CD4-positive, alpha-beta memory T cell (primary cell): Measurements from ENCODE around the gene KRT6B. TPM values are rescaled to one million over a fixed set of nuclear protein-coding genes. Genes with fewer than 3 reads are reported as not detected.

Experiments used
- polyA plus RNA-seq, 2 donors: library from polyadenylated mRNA; unstranded; fragments of 300-500 nt; fragmentation: Illumina TruSeq; gene quantifications; one replicate each; pipeline ENCODE4 v1.2.3, GENCODE V29; 2021
- total RNA-seq, 2 experiments: library from RNA; stranded (reverse); gene quantifications; one replicate each; pipeline ENCODE4 v1.2.3, GENCODE V29; 2021

The KRT6B gene
- total and polyA plus RNA-seq, 4 experiments from 2014 or later: not detected

Other genes starting within 250 kb of the KRT6B start
- gene KRT7, start 218.9 kb downstream of the KRT6B start, total RNA-seq: not detected
- gene KRT7, start 218.9 kb downstream of the KRT6B start, polyA plus RNA-seq: not detected
- not detected for gene KRT86, start 177.5 kb downstream of the KRT6B start, total RNA-seq
- gene KRT86, start 177.5 kb downstream of the KRT6B start, polyA plus RNA-seq: not detected
- not detected for gene KRT81, start 160.6 kb downstream of the KRT6B start, total RNA-seq
- gene KRT81, start 160.6 kb downstream of the KRT6B start, polyA plus RNA-seq: not detected
- not detected for gene KRT83, start 130.7 kb downstream of the KRT6B start, total RNA-seq
- not detected for gene KRT83, start 130.7 kb downstream of the KRT6B start, polyA plus RNA-seq
- gene KRT85, start 84.7 kb downstream of the KRT6B start, total RNA-seq: not detected
- not detected for gene KRT85, start 84.7 kb downstream of the KRT6B start, polyA plus RNA-seq
- not detected for gene KRT84, start 66.5 kb downstream of the KRT6B start, total RNA-seq
- gene KRT84, start 66.5 kb downstream of the KRT6B start, polyA plus RNA-seq: not detected
- gene KRT82, start 45.8 kb downstream of the KRT6B start, total RNA-seq: not detected
- gene KRT82, start 45.8 kb downstream of the KRT6B start, polyA plus RNA-seq: not detected
- not detected for gene KRT75, start 17.8 kb downstream of the KRT6B start, total RNA-seq
- gene KRT75, start 17.8 kb downstream of the KRT6B start, polyA plus RNA-seq: not detected
- gene KRT6C, start 21.7 kb upstream of the KRT6B start, total RNA-seq: not detected
- gene KRT6C, start 21.7 kb upstream of the KRT6B start, polyA plus RNA-seq: not detected
- not detected for gene KRT6A, start 41.1 kb upstream of the KRT6B start, total RNA-seq
- gene KRT6A, start 41.1 kb upstream of the KRT6B start, polyA plus RNA-seq: not detected
- not detected for gene KRT5, start 68.2 kb upstream of the KRT6B start, total RNA-seq
- gene KRT5, start 68.2 kb upstream of the KRT6B start, polyA plus RNA-seq: not detected
- not detected for gene KRT71, start 101.0 kb upstream of the KRT6B start, total RNA-seq
- gene KRT71, start 101.0 kb upstream of the KRT6B start, polyA plus RNA-seq: not detected
- gene KRT74, start 121.7 kb upstream of the KRT6B start, total RNA-seq: not detected
- not detected for gene KRT74, start 121.7 kb upstream of the KRT6B start, polyA plus RNA-seq
- gene KRT72, start 149.3 kb upstream of the KRT6B start, total RNA-seq: 1 to 10 TPM; 7.7 to 8.4 TPM
- gene KRT72, start 149.3 kb upstream of the KRT6B start, polyA plus RNA-seq: not detected
- 1 to 10 TPM; 5.7 to 6.0 TPM for gene KRT73, start 166.4 kb upstream of the KRT6B start, total RNA-seq
- gene KRT73, start 166.4 kb upstream of the KRT6B start, polyA plus RNA-seq: 1 to 10 TPM; 1.2 to 1.3 TPM
- gene KRT2, start 200.1 kb upstream of the KRT6B start, total RNA-seq: under 1 TPM; 0.23 to 0.39 TPM
- gene KRT2, start 200.1 kb upstream of the KRT6B start, polyA plus RNA-seq: under 1 TPM; 0.08 to 0.20 TPM
- gene KRT1, start 228.3 kb upstream of the KRT6B start, total RNA-seq: under 1 TPM in 1 of 2 experiments, not detected in 1; 0.67 TPM
- 10 to 100 TPM; 21.0 to 25.5 TPM for gene KRT1, start 228.3 kb upstream of the KRT6B start, polyA plus RNA-seq